WTC11 (cell line): ENCODE data around the gene WNT7A. TPM values are rescaled to one million over a fixed set of nuclear protein-coding genes. Genes with fewer than 3 reads are reported as not detected.

Experiments used
- ATAC-seq: fragments of 200-7000 bp; cut with Tn5 transposase; 2 replicates; pipeline ENCODE4 v1.10.0; 2021; ENCODE audit warnings: mild to moderate bottlenecking, moderate library complexity
- CTCF ChIA-PET: fragments of 300-600 bp; sonication (Branson Sonifier 250); formaldehyde crosslinking; loops from one replicate; lab custom pipeline; 2021; ENCODE audit warnings: antibody characterized with exemption; lab: Charles Lee
- POLR2A ChIA-PET: fragments of 350-600 bp; sonication (Branson Sonifier 250); formaldehyde crosslinking; loops from one replicate; lab custom pipeline; 2021; ENCODE audit warnings: antibody characterized with exemption; lab: Charles Lee
- DNase-seq: peaks from one replicate; pipeline ENCODE4 v3.0.0; 2021; ENCODE audit warnings: low spot score
- H3K27ac Mint-ChIP-seq: 2 replicates; pipeline ENCODE4 v1.8.0; 2021; ENCODE audit warnings: mixed read lengths
- H3K27me3 Mint-ChIP-seq: 2 replicates; pipeline ENCODE4 v1.8.0; 2021; ENCODE audit warnings: low read depth, mild to moderate bottlenecking, moderate library complexity, mixed read lengths
- H3K36me3 Mint-ChIP-seq: 2 replicates; pipeline ENCODE4 v1.8.0; 2021; ENCODE audit warnings: mixed read lengths
- H3K4me1 Mint-ChIP-seq: 2 replicates; pipeline ENCODE4 v1.8.0; 2022; ENCODE audit warnings: mixed read lengths
- H3K4me3 Mint-ChIP-seq: 2 replicates; pipeline ENCODE4 v1.8.0; 2021; ENCODE audit warnings: mild to moderate bottlenecking, moderate library complexity, mixed read lengths
- H3K9me3 Mint-ChIP-seq: 2 replicates; pipeline ENCODE4 v1.8.0; 2021; ENCODE audit warnings: mixed read lengths
- ATF2 ChIP-seq: sonication (generic); formaldehyde crosslinking; IDR thresholded peaks from 2 replicates; pipeline ENCODE4 v1.8.1; 2022; ENCODE audit warnings: low read depth, missing genetic modification reagents, borderline replicate concordance
- ATF3 ChIP-seq: sonication (generic); formaldehyde crosslinking; conservative IDR thresholded peaks from 2 replicates; pipeline ENCODE4 v1.8.1; 2022; ENCODE audit warnings: mild to moderate bottlenecking, missing genetic modification reagents
- CBFB ChIP-seq: sonication (generic); formaldehyde crosslinking; IDR thresholded peaks from 2 replicates; pipeline ENCODE4 v1.8.1; 2022; ENCODE audit warnings: mild to moderate bottlenecking, low read depth, missing genetic modification reagents
- CDX4 ChIP-seq: fragments of 250-450 bp; sonication (Bioruptor Pico); IDR thresholded peaks from 2 replicates; pipeline ENCODE4 v1.9.0; 2021; ENCODE audit warnings: moderate library complexity, mild to moderate bottlenecking, inconsistent platforms, borderline replicate concordance
- CREB1 ChIP-seq: sonication (generic); formaldehyde crosslinking; IDR thresholded peaks from 2 replicates; pipeline ENCODE4 v1.8.0; 2023; ENCODE audit warnings: mild to moderate bottlenecking, missing genetic modification reagents
- CREM ChIP-seq: sonication (generic); formaldehyde crosslinking; IDR thresholded peaks from 2 replicates; pipeline ENCODE4 v1.8.1; 2022; ENCODE audit warnings: mild to moderate bottlenecking, missing genetic modification reagents, moderate library complexity
- EMX1 ChIP-seq: fragments of 250-450 bp; sonication (Bioruptor Pico); IDR thresholded peaks from 2 replicates; pipeline ENCODE4 v1.8.0; 2021; ENCODE audit warnings: mild to moderate bottlenecking
- ERG ChIP-seq: fragments of 250-450 bp; sonication (Bioruptor Pico); IDR thresholded peaks from 2 replicates; pipeline ENCODE4 v1.8.0; 2021; ENCODE audit warnings: mild to moderate bottlenecking
- GABPB1 ChIP-seq: sonication (generic); formaldehyde crosslinking; IDR thresholded peaks from 2 replicates; pipeline ENCODE4 v1.8.1; 2023; ENCODE audit warnings: mild to moderate bottlenecking, missing genetic modification reagents
- KAT7 ChIP-seq: sonication (generic); formaldehyde crosslinking; IDR thresholded peaks from 2 replicates; pipeline ENCODE4 v1.8.1; 2023; ENCODE audit warnings: missing genetic modification reagents, mild to moderate bottlenecking, borderline replicate concordance
- MXD4 ChIP-seq: fragments of 250-450 bp; sonication (Bioruptor Pico); IDR thresholded peaks from 2 replicates; pipeline ENCODE4 v1.8.0; 2021; ENCODE audit warnings: mild to moderate bottlenecking, moderate library complexity, borderline replicate concordance
- NFATC4 ChIP-seq: fragments of 250-450 bp; sonication (Bioruptor Pico); IDR thresholded peaks from 2 replicates; pipeline ENCODE4 v1.9.0; 2021; ENCODE audit warnings: mild to moderate bottlenecking
- NFYB ChIP-seq: sonication (generic); formaldehyde crosslinking; conservative IDR thresholded peaks from 2 replicates; pipeline ENCODE4 v1.8.0; 2022; ENCODE audit warnings: low read depth, missing genetic modification reagents
- NR2C2 ChIP-seq: sonication (generic); formaldehyde crosslinking; IDR thresholded peaks from 2 replicates; pipeline ENCODE4 v1.8.0; 2022; ENCODE audit warnings: mild to moderate bottlenecking, missing genetic modification reagents
- NR3C1 ChIP-seq: sonication (generic); formaldehyde crosslinking; conservative IDR thresholded peaks from 2 replicates; pipeline ENCODE4 v1.8.1; 2023; ENCODE audit warnings: low read depth, mild to moderate bottlenecking, missing genetic modification reagents
- SMAD4 ChIP-seq: sonication (generic); formaldehyde crosslinking; IDR thresholded peaks from 2 replicates; pipeline ENCODE4 v1.8.0; 2022; ENCODE audit warnings: mild to moderate bottlenecking, missing genetic modification reagents
- SP1 ChIP-seq: sonication (generic); formaldehyde crosslinking; conservative IDR thresholded peaks from 2 replicates; pipeline ENCODE4 v1.8.1; 2022; ENCODE audit warnings: missing genetic modification reagents
- TCF7 ChIP-seq: sonication (generic); formaldehyde crosslinking; IDR thresholded peaks from 2 replicates; pipeline ENCODE4 v1.8.0; 2022; ENCODE audit warnings: mild to moderate bottlenecking, low read depth, missing genetic modification reagents, moderate library complexity
- TEAD1 ChIP-seq: sonication (generic); formaldehyde crosslinking; IDR thresholded peaks from 2 replicates; pipeline ENCODE4 v1.8.0; 2022; ENCODE audit warnings: mild to moderate bottlenecking, missing genetic modification reagents
- USF1 ChIP-seq: sonication (generic); formaldehyde crosslinking; IDR thresholded peaks from 2 replicates; pipeline ENCODE4 v1.8.0; 2022; ENCODE audit warnings: mild to moderate bottlenecking, missing genetic modification reagents
- ZBTB21 ChIP-seq: sonication (generic); formaldehyde crosslinking; IDR thresholded peaks from 2 replicates; pipeline ENCODE4 v1.8.1; 2023; ENCODE audit warnings: mild to moderate bottlenecking, missing genetic modification reagents, borderline replicate concordance
- ZBTB43 ChIP-seq: sonication (generic); formaldehyde crosslinking; IDR thresholded peaks from 2 replicates; pipeline ENCODE4 v1.8.1; 2023; ENCODE audit warnings: mild to moderate bottlenecking, missing genetic modification reagents
- ZNF121 ChIP-seq: sonication (generic); formaldehyde crosslinking; IDR thresholded peaks from 2 replicates; pipeline ENCODE4 v1.8.0; 2023; ENCODE audit warnings: missing genetic modification reagents
- ZNF317 ChIP-seq: sonication (generic); formaldehyde crosslinking; IDR thresholded peaks from 2 replicates; pipeline ENCODE4 v1.8.1; 2023; ENCODE audit warnings: low read depth, mild to moderate bottlenecking, moderate library complexity, missing genetic modification reagents, borderline replicate concordance
- ZNF396 ChIP-seq: fragments of 250-450 bp; sonication (Bioruptor Pico); IDR thresholded peaks from 2 replicates; pipeline ENCODE4 v1.8.0; 2021; ENCODE audit warnings: mild to moderate bottlenecking, moderate library complexity, borderline replicate concordance
- ZNF423 ChIP-seq: fragments of 250-450 bp; sonication (Bioruptor Pico); IDR thresholded peaks from 2 replicates; pipeline ENCODE4 v2.1.2; 2022; ENCODE audit warnings: mild to moderate bottlenecking, moderate library complexity
- total RNA-seq: library from RNA; stranded (reverse); gene quantifications from 3 replicates; pipeline ENCODE4 v1.2.3, GENCODE V29; 2021
- TF ChIP-seq, protein P1 (sequence below): sonication (generic); formaldehyde crosslinking; IDR thresholded peaks from 2 replicates; pipeline ENCODE4 v1.8.1; 2023; ENCODE audit warnings: mild to moderate bottlenecking, missing genetic modification reagents, moderate library complexity

The WNT7A gene
- total RNA-seq, 1 experiment from 2014 or later = 0.04 TPM

GRCh38 chr3:13801361-13802204 lies 78.3 kb downstream of the WNT7A start:
- ChIA-PET POLR2A (no interaction called here), CTCF (interaction anchor here (0.9 to 1.0 kb wide), 3 partner anchors 8 to 144 kb away, joined by 3 read pairs; partner anchors contain the start of gene WNT7A)
- Mint-ChIP-seq H3K4me3 (no peak overlapping the region), H3K4me1 (peaks cover 10% of the 10 kb centered on the region), H3K9me3 (peaks cover 4% of the 10 kb centered on the region; the same call in 1 of the 2 replicates), H3K27ac (no peak overlapping the region), H3K36me3 (no peaks in the 10 kb centered on the region), H3K27me3 (no peaks in the 10 kb centered on the region)
- no peak for TF ChIP-seq NR2C2 (CRISPR knock-in tag)
- no peak for TF ChIP-seq SMAD4 (CRISPR knock-in tag)
- no peak for TF ChIP-seq ATF2
- TF ChIP-seq GABPB1 = no peak
- no peak for TF ChIP-seq ZBTB21 (CRISPR knock-in tag)
- TF ChIP-seq ERG (CRISPR knock-in tag) = no peak
- TF ChIP-seq CREM = no peak
- TF ChIP-seq ZNF121 (CRISPR knock-in tag) = no peak
- TF ChIP-seq CDX4 (CRISPR knock-in tag) = no peak
- no peak for TF ChIP-seq ZNF396
- TF ChIP-seq KAT7 (CRISPR knock-in tag) = no peak
- TF ChIP-seq NR3C1 = no peak
- TF ChIP-seq, protein P1, sequence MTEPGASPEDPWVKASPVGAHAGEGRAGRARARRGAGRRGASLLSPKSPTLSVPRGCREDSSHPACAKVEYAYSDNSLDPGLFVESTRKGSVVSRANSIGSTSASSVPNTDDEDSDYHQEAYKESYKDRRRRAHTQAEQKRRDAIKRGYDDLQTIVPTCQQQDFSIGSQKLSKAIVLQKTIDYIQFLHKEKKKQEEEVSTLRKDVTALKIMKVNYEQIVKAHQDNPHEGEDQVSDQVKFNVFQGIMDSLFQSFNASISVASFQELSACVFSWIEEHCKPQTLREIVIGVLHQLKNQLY (CRISPR knock-in tag) = no peak
- no peak for TF ChIP-seq USF1 (CRISPR knock-in tag)
- TF ChIP-seq TCF7 = no peak
- TF ChIP-seq EMX1 (CRISPR knock-in tag) = no peak
- TF ChIP-seq SP1 (CRISPR knock-in tag) = no peak
- TF ChIP-seq CREB1 = no peak
- no peak for TF ChIP-seq ZBTB43
- TF ChIP-seq MXD4 = no peak
- no peak for DNase-seq
- no peak for ATAC-seq

DNA sequence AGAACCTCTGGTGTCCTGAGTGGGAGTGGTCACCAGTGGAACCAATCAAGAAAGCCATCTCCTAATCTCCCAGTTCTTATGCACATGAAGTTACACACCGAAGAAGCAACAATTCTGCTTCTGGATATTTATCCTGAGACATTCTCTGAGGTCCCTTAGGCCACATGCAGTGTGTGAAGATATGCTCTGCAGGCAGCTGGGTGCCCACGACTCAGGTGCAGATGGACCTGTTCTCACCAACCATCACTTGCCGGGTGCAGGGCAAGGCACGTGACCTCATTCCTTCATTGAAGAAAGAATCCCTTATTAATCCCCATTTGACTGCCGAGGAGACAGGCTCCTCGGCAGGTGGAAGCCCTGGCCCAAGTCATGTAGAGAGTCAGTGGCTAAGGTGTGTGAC lies 79.8 kb downstream of the WNT7A start:
- no peak for DNase-seq
- ChIA-PET POLR2A (no interaction called here), CTCF (interaction anchor here (1.3 to 1.8 kb wide), 2 partner anchors 81 to 143 kb away, joined by 6 read pairs; partner anchors contain the start of gene WNT7A)
- Mint-ChIP-seq H3K27ac (no peak overlapping the region), H3K4me3 (no peak overlapping the region), H3K9me3 (no peaks in the 10 kb centered on the region), H3K36me3 (no peaks in the 10 kb centered on the region), H3K4me1 (peaks cover 10% of the 10 kb centered on the region), H3K27me3 (no peaks in the 10 kb centered on the region)
- ATAC-seq = no peak
- no peak for TF ChIP-seq TEAD1 (CRISPR knock-in tag)
- no peak for TF ChIP-seq ZNF423 (CRISPR knock-in tag)
- no peak for TF ChIP-seq USF1 (CRISPR knock-in tag)
- TF ChIP-seq CDX4 (CRISPR knock-in tag) = no peak
- TF ChIP-seq ZNF317 (CRISPR knock-in tag) = no peak
- no peak for TF ChIP-seq CBFB (CRISPR knock-in tag)
- TF ChIP-seq ATF3 (CRISPR knock-in tag) = no peak
- no peak for TF ChIP-seq NFYB (CRISPR knock-in tag)
- TF ChIP-seq MXD4 = no peak
- TF ChIP-seq NFATC4 (CRISPR knock-in tag) = no peak
- TF ChIP-seq ZNF396 = no peak
